GM19025 (cell line): ENCODE data around the gene PLXNA4.

ENCODE experiments used
- ATAC-seq: cut with Tn5 transposase; IDR thresholded peaks from one replicate; pipeline ENCODE4 v1.9.1; 2021; ENCODE audit warnings: mild to moderate bottlenecking, low read depth, moderate library complexity; ENCODE audit not compliant: unreplicated experiment

PLXNA4 gene

GRCh38 chr7:132446260-132446659 lies 130.0 kb downstream of the PLXNA4 start:
- no peak for ATAC-seq

GRCh38 chr7:132443761-132444520 lies 132.3 kb downstream of the PLXNA4 start:
- ATAC-seq = no peak

DNA sequence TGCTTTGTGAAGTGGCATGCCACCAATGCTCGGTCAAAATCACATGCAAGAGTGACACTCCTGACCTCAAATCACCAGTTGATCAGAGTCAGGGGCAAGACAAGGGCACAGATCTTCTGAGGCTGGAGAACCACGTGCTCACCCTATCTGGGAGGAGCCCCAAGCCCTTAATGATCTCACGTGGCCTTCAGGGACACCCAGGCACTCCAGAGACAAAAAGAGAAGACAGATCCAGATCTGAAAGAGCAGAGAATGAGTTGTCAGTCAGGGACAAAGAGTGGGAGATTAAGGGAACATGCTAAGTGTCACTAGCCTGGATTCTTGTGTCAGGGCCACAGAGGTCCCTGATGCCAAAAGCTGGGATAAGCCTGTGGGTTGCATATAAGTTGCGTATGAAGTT lies 134.3 kb downstream of the PLXNA4 start:
- no peak for ATAC-seq

- no peak for ATAC-seq
Observed at GRCh38 chr7:132440151-132440550, 136.1 kb downstream of the PLXNA4 start.

DNA sequence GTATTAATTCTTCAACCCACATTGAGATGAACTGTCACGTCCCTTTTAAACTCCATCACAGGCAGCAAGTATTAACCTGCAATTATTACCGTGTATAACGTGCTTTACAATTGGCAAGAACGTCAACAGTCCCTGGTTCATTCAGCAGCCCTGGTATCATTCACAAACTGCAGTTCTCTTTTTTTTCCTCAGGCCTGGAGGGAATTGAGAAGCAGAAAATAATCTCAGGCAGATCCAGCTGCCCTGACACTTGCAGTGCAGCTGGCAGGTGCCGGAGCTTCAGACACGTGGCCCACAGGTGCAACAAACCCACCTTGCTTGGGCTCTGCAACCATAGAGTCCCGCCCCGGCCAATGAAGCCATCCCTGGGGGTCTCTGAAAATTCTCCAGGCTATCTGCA lies 137.3 kb downstream of the PLXNA4 start:
- no peak for ATAC-seq

DNA sequence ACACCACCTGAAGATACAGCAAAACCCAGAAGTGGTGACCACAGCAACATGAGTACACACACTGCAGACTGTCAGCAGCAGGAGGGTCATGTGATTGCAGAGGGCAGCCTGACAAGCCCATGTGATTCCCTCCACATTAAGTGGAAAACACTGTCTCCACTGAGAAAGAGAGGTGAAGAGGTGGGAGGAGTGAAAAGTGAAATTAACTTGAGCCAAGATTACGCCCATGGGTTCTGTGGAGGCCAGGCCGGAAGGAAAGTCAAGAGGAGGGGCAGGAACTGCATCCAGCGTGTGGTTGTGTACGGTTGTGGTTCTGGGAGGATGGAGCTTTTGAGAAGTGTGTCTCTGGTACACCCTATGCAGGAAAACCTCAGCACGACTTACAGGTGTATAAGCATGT lies 138.5 kb downstream of the PLXNA4 start:
- no peak for ATAC-seq

- no peak for ATAC-seq
Observed at GRCh38 chr7:132436121-132436520, 140.1 kb downstream of the PLXNA4 start.

- no peak for ATAC-seq
Observed at GRCh38 chr7:132435016-132435990, 141.0 kb downstream of the PLXNA4 start.

DNA sequence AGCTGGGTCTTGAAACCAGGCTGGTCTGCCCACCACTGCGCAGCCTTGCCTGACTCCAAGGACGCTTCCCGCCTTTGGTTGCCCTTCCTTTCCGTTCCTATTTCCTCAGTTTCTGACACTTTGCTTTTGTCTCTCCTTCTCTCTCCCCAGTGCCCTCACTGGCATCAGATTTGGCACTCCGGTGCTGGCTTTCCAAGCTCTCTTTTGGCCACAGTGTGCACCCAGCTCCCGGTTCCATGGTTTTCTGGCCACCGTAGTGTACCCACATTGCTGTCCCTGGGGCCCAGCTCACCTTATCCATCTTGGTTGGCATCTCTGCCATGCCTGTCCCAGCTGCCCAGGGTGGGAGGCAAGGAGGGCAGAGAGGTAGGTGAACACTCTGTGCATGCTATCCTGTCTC lies 142.2 kb downstream of the PLXNA4 start:
- ATAC-seq = no peak

- no peak for ATAC-seq
Observed at GRCh38 chr7:132433301-132433700, 143.0 kb downstream of the PLXNA4 start.

DNA sequence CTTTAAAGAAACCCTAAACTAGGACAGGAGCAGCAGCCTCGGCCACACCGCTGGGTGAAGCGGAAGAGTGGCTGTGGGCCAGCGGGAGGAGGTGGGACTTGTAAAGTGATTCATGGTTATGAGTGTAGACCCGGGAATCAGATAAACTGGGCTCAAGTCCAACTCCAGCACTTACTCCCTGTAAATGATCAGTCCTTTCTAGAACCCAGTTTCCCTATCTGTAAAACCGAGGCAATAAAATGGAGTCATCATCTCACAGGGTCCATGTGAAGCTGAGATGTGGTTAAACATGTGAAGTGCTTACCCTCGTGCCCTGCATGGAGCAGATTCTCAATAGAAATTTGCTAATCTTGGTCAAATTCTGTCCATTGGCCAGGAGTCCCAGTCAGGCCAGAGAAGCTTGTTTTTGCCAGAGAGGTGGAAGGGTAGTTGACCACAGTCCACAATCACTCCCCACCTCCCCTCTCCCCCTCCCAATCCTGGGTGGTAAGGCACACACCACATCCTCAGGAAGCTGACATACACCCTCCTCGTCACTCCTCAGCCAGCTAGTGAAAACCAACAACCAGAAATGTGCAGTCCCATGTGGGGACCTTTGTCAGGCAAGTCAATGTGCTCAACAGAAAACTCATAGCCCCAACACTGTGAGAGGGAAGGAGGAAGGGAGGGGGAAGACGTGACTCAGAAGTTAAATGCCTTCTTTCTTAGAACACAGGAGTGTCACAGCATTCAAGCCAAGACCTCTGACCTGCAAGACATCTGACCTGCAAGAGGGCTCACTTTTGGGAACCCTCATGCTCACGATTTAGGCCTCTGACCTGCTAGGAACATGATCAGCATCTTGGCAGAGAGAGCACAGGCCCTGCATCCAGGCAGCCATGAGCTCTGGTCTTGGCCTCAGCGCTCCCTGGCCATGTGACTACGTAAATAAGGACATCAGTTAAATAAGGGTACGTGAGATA lies 145.1 kb downstream of the PLXNA4 start:
- ATAC-seq = no peak

- ATAC-seq = no peak
Observed at GRCh38 chr7:132430041-132430855, 146.0 kb downstream of the PLXNA4 start.

DNA sequence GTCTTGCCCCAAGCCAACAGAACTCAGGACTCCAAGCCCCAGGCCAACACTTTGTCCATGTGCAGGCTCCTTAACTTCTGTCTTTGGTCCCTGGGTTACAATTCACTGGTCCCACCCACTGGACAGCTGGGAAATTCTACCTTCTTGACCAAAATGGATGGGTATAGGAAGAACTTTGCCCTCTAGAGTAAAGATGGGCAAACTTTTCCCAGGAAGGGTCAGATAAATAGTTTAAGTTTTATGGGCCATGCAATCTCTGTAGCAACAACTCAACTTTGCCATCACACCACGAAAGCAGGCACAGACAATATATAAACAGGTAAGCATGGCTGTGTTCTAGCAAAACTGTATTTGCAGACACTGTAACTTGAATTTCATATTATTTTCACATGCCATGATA lies 147.1 kb downstream of the PLXNA4 start:
- no peak for ATAC-seq

GRCh38 chr7:132428247-132428919 lies 147.9 kb downstream of the PLXNA4 start:
- ATAC-seq = no peak

DNA sequence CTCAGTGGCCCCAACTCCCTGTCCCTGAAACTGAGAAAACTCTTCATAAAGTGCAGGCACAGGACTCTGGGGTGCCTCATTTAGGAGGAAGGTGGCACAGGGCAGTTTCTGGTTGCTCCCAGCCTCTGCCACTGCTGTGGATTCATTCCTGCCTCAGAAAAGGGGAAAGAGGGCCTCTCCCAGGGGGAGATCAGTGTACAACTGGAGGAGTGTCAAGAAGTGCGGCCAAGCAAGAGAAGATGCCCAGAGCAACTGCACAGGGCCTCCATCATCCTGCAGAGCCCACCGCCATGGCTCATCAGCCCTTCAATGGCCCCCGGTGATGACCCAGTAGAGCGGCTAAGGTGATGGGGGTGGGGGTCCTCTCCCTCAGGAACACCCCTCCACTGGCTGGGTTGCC lies 150.3 kb downstream of the PLXNA4 start:
- no peak for ATAC-seq

DNA sequence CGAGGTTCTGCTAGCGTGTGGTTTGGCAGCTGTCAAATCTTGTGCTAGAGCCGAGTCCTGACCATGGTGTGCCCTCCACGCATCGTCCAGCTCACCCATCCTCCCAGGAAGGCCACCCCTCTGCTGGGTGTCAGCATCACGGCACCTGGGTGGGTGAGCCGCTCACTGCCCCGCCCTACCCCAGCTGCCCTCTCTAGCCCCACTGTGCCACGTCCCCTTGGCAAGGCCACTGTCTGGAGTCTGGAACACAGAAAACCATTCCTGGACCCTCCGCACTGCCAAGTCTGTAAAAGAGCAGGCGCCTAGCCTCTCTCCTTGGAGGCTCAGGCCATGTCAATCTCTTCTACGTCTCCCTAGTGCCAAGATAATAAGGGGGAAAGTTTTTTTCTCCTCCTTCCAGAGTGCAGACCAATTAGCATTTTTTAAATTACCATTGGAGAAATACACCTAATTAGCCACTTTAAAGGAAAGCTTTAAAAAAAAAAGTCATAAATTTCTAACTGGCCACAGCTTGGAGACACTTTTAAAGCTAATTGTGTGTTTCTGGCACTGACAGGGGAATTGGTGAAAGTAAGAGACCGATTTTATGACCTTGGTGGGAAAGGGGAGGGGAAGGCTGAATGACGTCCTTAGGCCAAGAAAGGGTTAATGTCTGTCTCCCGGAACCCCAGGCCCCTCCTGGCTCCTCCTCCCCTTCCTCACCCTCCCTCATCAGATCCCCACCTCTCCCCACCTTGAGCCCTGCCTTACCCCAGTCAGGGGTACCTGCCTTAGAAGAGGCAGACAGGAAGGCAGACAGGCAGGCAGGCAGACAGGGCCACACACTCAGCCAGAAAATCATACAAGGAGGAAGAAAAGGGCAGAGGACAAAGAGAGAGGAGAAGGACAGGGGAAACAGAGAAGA lies 151.2 kb downstream of the PLXNA4 start:
- ATAC-seq = no peak

- ATAC-seq = no peak
Observed at GRCh38 chr7:132424277-132424676, 152.0 kb downstream of the PLXNA4 start.

GRCh38 chr7:132423594-132424200 lies 152.6 kb downstream of the PLXNA4 start:
- ATAC-seq = no peak
